ENCODE data around the gene NFIA. TPM values are rescaled to one million over a fixed set of nuclear protein-coding genes. Genes with fewer than 3 reads are reported as not detected.

NFIA gene
- total and polyA plus RNA-seq, 2 donors (not counting 1 experiment from before 2014, with no cell fraction given) = 5.4 to 11.0 TPM

- H3K27ac ChIP-seq (ENCODE audit: insufficient read depth, low read length) = no peak overlapping the region
- no peak overlapping the region for H3K9ac ChIP-seq (ENCODE audit: insufficient read depth, low read length)
Observed at GRCh38 chr1:61301824-61302657, 219.7 kb downstream of the NFIA start.

DNA sequence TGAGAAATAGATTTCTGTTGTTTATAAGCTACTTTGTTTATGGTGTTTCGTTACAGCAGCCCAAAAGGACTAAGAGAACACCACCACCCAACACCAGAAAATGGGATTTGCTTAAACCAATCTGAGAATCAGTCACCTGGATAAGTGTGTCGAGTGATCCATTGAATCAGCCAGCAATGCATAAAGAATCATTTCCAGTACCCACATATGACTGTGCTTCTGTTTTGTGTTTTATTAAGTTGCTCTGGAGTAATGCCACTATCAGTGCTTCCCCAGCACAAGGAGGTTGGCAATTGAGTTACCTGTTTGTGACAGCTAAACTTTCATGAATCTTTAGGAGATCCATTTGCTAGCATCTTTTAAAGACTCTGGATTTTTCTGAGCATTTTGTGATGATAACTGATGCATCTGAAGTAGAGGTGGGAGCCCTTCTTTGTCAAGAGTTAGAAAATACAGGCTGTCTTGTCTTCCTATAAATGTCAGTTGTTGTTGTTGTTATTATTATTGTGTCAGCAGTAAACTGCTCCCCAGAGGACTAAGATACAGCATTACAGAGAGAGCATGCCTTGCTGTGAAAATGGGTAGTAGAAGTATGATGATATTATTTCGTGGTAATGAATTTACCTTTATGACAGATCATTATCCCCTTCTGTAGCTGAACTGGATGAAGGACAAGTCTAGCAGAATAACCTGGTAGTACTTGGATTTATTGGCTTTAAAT, 225.2 kb downstream of the NFIA start:
- Histone ChIP-seq H3K4me2 (ENCODE audit: extremely low read depth, insufficient read depth, low read length) (no peak overlapping the region), H4K20me1 (ENCODE audit: control insufficient read depth, extremely low read depth, insufficient read depth, low read length) (no peaks in the 10 kb centered on the region), H3K9me3 (ENCODE audit: control insufficient read depth, insufficient read depth, low read depth, low read length) (no peaks in the 10 kb centered on the region), H3K9ac (ENCODE audit: insufficient read depth, low read length) (no peak overlapping the region), H3K4me3 (replicated peaks in 1 of 4; ENCODE audit: control extremely low read depth in 1 of 4, insufficient read depth in 1 of 4, low read depth in 3 of 4, low read length in 4 of 4) (no peak overlapping the region), H3K27me3 (ENCODE audit: control insufficient read depth, insufficient read depth, low read length) (no peaks in the 10 kb centered on the region), H3K79me2 (ENCODE audit: control insufficient read depth, insufficient read depth, low read length) (no peaks in the 10 kb centered on the region), H3K36me3 (ENCODE audit: control insufficient read depth, insufficient read depth, low read length) (no peaks in the 10 kb centered on the region), H3K27ac (ENCODE audit: insufficient read depth, low read length) (no peak overlapping the region), H3K4me1 (ENCODE audit: control insufficient read depth, extremely low read depth, insufficient read depth, low read length) (no peaks in the 10 kb centered on the region), H2AFZ (ENCODE audit: low read length) (no peak overlapping the region)
- no peak for DNase-seq (ENCODE audit: low read depth in 2 of 2)
- TF ChIP-seq, protein P1, sequence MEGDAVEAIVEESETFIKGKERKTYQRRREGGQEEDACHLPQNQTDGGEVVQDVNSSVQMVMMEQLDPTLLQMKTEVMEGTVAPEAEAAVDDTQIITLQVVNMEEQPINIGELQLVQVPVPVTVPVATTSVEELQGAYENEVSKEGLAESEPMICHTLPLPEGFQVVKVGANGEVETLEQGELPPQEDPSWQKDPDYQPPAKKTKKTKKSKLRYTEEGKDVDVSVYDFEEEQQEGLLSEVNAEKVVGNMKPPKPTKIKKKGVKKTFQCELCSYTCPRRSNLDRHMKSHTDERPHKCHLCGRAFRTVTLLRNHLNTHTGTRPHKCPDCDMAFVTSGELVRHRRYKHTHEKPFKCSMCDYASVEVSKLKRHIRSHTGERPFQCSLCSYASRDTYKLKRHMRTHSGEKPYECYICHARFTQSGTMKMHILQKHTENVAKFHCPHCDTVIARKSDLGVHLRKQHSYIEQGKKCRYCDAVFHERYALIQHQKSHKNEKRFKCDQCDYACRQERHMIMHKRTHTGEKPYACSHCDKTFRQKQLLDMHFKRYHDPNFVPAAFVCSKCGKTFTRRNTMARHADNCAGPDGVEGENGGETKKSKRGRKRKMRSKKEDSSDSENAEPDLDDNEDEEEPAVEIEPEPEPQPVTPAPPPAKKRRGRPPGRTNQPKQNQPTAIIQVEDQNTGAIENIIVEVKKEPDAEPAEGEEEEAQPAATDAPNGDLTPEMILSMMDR (conservative IDR thresholded peaks at IDR 0.05 in 1 of 2, IDR thresholded peaks at IDR 0.05 in 1 of 2; ENCODE audit: low read depth in 1 of 2, low read length in 2 of 2) = no peak
- TF ChIP-seq EZH2 (IDR thresholded peaks at IDR 0.05; ENCODE audit: low read length, missing control alignments) = no peak

More at GRCh38 chr1:61301824-61302657, 219.7 kb downstream of the NFIA start:
- Histone ChIP-seq H3K4me2 (ENCODE audit: extremely low read depth, insufficient read depth, low read length) (no peak overlapping the region), H3K36me3 (ENCODE audit: control insufficient read depth, insufficient read depth, low read length) (no peaks in the 10 kb centered on the region), H4K20me1 (ENCODE audit: control insufficient read depth, extremely low read depth, insufficient read depth, low read length) (no peaks in the 10 kb centered on the region), H2AFZ (ENCODE audit: low read length) (no peak overlapping the region), H3K79me2 (ENCODE audit: control insufficient read depth, insufficient read depth, low read length) (no peaks in the 10 kb centered on the region), H3K27me3 (ENCODE audit: control insufficient read depth, insufficient read depth, low read length) (no peaks in the 10 kb centered on the region), H3K9me3 (ENCODE audit: control insufficient read depth, insufficient read depth, low read depth, low read length) (no peaks in the 10 kb centered on the region), H3K4me1 (ENCODE audit: control insufficient read depth, extremely low read depth, insufficient read depth, low read length) (no peaks in the 10 kb centered on the region), H3K4me3 (replicated peaks in 1 of 4; ENCODE audit: control extremely low read depth in 1 of 4, insufficient read depth in 1 of 4, low read depth in 3 of 4, low read length in 4 of 4) (no peak overlapping the region)
- TF ChIP-seq, protein P1 (conservative IDR thresholded peaks at IDR 0.05 in 1 of 2, IDR thresholded peaks at IDR 0.05 in 1 of 2; ENCODE audit: low read depth in 1 of 2, low read length in 2 of 2) = no peak
- TF ChIP-seq EZH2 (IDR thresholded peaks at IDR 0.05; ENCODE audit: low read length, missing control alignments) = no peak
- peak in 1 of 2 donors; percentile 66 for DNase-seq (ENCODE audit: low read depth in 2 of 2)

DNA sequence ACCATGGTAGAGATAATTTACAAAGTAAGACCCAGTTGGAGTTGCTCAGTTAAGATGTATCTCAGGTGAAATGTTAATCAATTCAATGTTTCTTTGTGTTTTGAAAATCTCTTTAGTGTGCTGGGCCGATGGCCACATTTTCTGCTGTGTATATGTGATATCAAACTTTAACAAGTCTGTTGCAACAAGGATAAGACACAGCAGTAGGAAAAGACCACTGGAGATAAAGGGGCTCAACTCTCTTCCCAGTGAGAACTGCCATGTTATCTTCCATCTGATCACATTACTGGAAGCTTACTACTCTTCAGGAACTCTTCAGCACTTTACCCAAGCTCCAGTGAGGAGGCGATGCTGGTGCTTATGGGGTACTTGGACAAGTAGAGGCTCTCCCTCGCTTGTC, 227.7 kb downstream of the NFIA start:
- Histone ChIP-seq H3K9ac (ENCODE audit: insufficient read depth, low read length) (no peak overlapping the region), H3K4me3 (replicated peaks in 1 of 4; ENCODE audit: control extremely low read depth in 1 of 4, insufficient read depth in 1 of 4, low read depth in 3 of 4, low read length in 4 of 4) (no peak overlapping the region), H3K9me3 (ENCODE audit: control insufficient read depth, insufficient read depth, low read depth, low read length) (no peaks in the 10 kb centered on the region), H2AFZ (ENCODE audit: low read length) (no peak overlapping the region), H4K20me1 (ENCODE audit: control insufficient read depth, extremely low read depth, insufficient read depth, low read length) (no peaks in the 10 kb centered on the region), H3K4me1 (ENCODE audit: control insufficient read depth, extremely low read depth, insufficient read depth, low read length) (no peaks in the 10 kb centered on the region), H3K79me2 (ENCODE audit: control insufficient read depth, insufficient read depth, low read length) (no peaks in the 10 kb centered on the region), H3K27ac (ENCODE audit: insufficient read depth, low read length) (no peak overlapping the region), H3K4me2 (ENCODE audit: extremely low read depth, insufficient read depth, low read length) (no peak overlapping the region), H3K27me3 (ENCODE audit: control insufficient read depth, insufficient read depth, low read length) (no peaks in the 10 kb centered on the region), H3K36me3 (ENCODE audit: control insufficient read depth, insufficient read depth, low read length) (no peaks in the 10 kb centered on the region)
- DNase-seq (ENCODE audit: low read depth in 2 of 2) = no peak
- TF ChIP-seq, protein P1 (conservative IDR thresholded peaks at IDR 0.05 in 1 of 2, IDR thresholded peaks at IDR 0.05 in 1 of 2; ENCODE audit: low read depth in 1 of 2, low read length in 2 of 2) = no peak
- TF ChIP-seq EZH2 (IDR thresholded peaks at IDR 0.05; ENCODE audit: low read length, missing control alignments) = no peak

All from fibroblast of lung (primary cell).